K562 (cell line): Measurements from ENCODE around the gene MRPS15. TPM values are rescaled to one million over a fixed set of nuclear protein-coding genes. Genes with fewer than 3 reads are reported as not detected.

Experiments
- ARID1B ChIP-seq: fragments of 450-650 bp; IDR thresholded peaks from 2 replicates; pipeline ENCODE4 v1.6.1; 2016; ENCODE audit warnings: antibody characterized with exemption, mild to moderate bottlenecking, inconsistent platforms
- CEBPB ChIP-seq: fragments of 450-650 bp; IDR thresholded peaks from 2 replicates; pipeline ENCODE4 v1.6.1; 2016; ENCODE audit warnings: missing genetic modification characterization, missing compliant biosample characterization
- CGGBP1 ChIP-seq: fragments of 250-450 bp; sonication (Bioruptor Pico); IDR thresholded peaks from 2 replicates; pipeline ENCODE4 v1.9.0; 2021; ENCODE audit warnings: mild to moderate bottlenecking
- DPF2 ChIP-seq: fragments of 450-650 bp; IDR thresholded peaks from 2 replicates; pipeline ENCODE4 v1.6.1; 2016
- E2F8 ChIP-seq: fragments of 450-650 bp; IDR thresholded peaks from 2 replicates; pipeline ENCODE4 v1.7.1; 2018; ENCODE audit warnings: mild to moderate bottlenecking, low read depth; ENCODE audit not compliant: partially characterized antibody
- EHMT2 ChIP-seq: fragments of 450-650 bp; IDR thresholded peaks from 2 replicates; pipeline ENCODE4 v1.6.1; 2018; ENCODE audit warnings: antibody characterized with exemption
- EZH2 ChIP-seq: IDR thresholded peaks from 2 replicates; pipeline ENCODE4 v1.6.1; 2012; ENCODE audit warnings: low read depth, mild to moderate bottlenecking, inconsistent platforms, low read length, borderline replicate concordance
- FOXA3 ChIP-seq, 2 experiments: fragments of 450-650 bp in 1 of 2; sonication (generic) in 1 of 2; formaldehyde crosslinking; IDR thresholded peaks in 1 of 2; conservative IDR thresholded peaks in 1 of 2; 2 replicates each; pipeline versions ENCODE4 v1.4.0 to v1.8.0; 2020 to 2022; ENCODE audit warnings: mild to moderate bottlenecking in 2 of 2, missing genetic modification reagents in 1 of 2
- GATAD2A ChIP-seq: fragments of 450-650 bp; IDR thresholded peaks from 2 replicates; pipeline ENCODE4 v1.6.1; 2017
- HDAC8 ChIP-seq: fragments of 450-650 bp; IDR thresholded peaks from 2 replicates; pipeline ENCODE4 v1.6.1; 2016; ENCODE audit warnings: mild to moderate bottlenecking, missing genetic modification characterization, moderate library complexity, missing compliant biosample characterization
- NRF1 ChIP-seq, 2 experiments: fragments of 450-650 bp; IDR thresholded peaks in 1 of 2; conservative IDR thresholded peaks in 1 of 2; 2 replicates each; pipeline ENCODE4 v1.6.1; 2014; ENCODE audit warnings: mild to moderate bottlenecking in 2 of 2
- SMAD1 ChIP-seq: fragments of 150-350 bp; IDR thresholded peaks from 2 replicates; pipeline ENCODE4 v1.6.1; 2014; ENCODE audit warnings: low read length, low read depth; ENCODE audit not compliant: partially characterized antibody
- SPI1 ChIP-seq: IDR thresholded peaks from 2 replicates; pipeline ENCODE4 v1.6.1; 2011; ENCODE audit warnings: low read depth, low read length, control low read depth, borderline replicate concordance
- TAF9B ChIP-seq: fragments of 450-650 bp; IDR thresholded peaks from 2 replicates; pipeline ENCODE4 v1.6.1; 2018; ENCODE audit warnings: mild to moderate bottlenecking; ENCODE audit not compliant: partially characterized antibody
- ZBTB8A ChIP-seq: fragments of 450-650 bp; IDR thresholded peaks from 2 replicates; pipeline ENCODE4 v1.6.1; 2018; ENCODE audit warnings: mild to moderate bottlenecking, moderate library complexity; ENCODE audit not compliant: partially characterized antibody
- ZC3H4 ChIP-seq: sonication (generic); formaldehyde crosslinking; IDR thresholded peaks from 2 replicates; pipeline ENCODE4 v1.9.0; 2021; ENCODE audit warnings: missing genetic modification reagents, borderline replicate concordance
- ZFP36 ChIP-seq: fragments of 150-350 bp; IDR thresholded peaks from 2 replicates; pipeline ENCODE4 v1.6.1; 2018; ENCODE audit warnings: low read length, low read depth; ENCODE audit not compliant: partially characterized antibody
- ZFP91 ChIP-seq: sonication (generic); formaldehyde crosslinking; IDR thresholded peaks from 2 replicates; pipeline ENCODE4 v1.8.0; 2022; ENCODE audit warnings: mild to moderate bottlenecking, missing genetic modification reagents
- ZNF263 ChIP-seq: sonication (generic); formaldehyde crosslinking; IDR thresholded peaks from 2 replicates; pipeline ENCODE4 v1.8.0; 2022; ENCODE audit warnings: mild to moderate bottlenecking, missing genetic modification reagents, borderline replicate concordance
- ZNF3 ChIP-seq: fragments of 250-450 bp; sonication (Bioruptor Pico); IDR thresholded peaks from 2 replicates; pipeline ENCODE4 v1.5.0; 2021; ENCODE audit warnings: mild to moderate bottlenecking, moderate library complexity
- polyA plus RNA-seq, 8 experiments: library from polyadenylated mRNA; depleted of rRNA in 4 of 8; stranded (reverse) in 5 of 8; unstranded in 3 of 8; fragments of >200 nt; fragmentation: Nextera tagmentation in 2 of 8; fragmentation: Illumina TruSeq in 1 of 8; extraction: Ambion mirVana in 2 of 8; extraction: Trizol in 1 of 8; gene quantifications; 2 replicates each; pipeline versions ENCODE4 v1.2.1 to v1.2.3, GENCODE V29; 2011 to 2014; ENCODE audit warnings: inconsistent platforms in 1 of 8, missing spikeins in 1 of 8
- total RNA-seq, 7 experiments: library from RNA; depleted of rRNA in 6 of 7; stranded (reverse); fragments of >200 nt in 6 of 7; fragmentation: Illumina TruSeq in 2 of 7; extraction: Trizol in 2 of 7; gene quantifications; 2 replicates each; pipeline versions ENCODE4 v1.2.1 to v1.2.3, GENCODE V29; 2011 to 2021; ENCODE audit warnings: low replicate concordance in 1 of 7

Gene MRPS15
- total and polyA plus RNA-seq, 9 of the 15 experiments (the other 6 are each of a cell fraction or from before 2014, with no cell fraction given), result 62.9 to 286 (median 149) TPM

GRCh38 chr1:36448530-36449056, 15.6 kb downstream of the MRPS15 start (continued):
- TF ChIP-seq ZFP91 (CRISPR knock-in tag) (no peak), CEBPB (tag) (peak; percentile 88), GATAD2A (no peak), SPI1 (peak; percentile 57; the same call in 1 of the 2 replicates), E2F8 (no peak), HDAC8 (no peak), DPF2 (peak; percentile 67), SMAD1 (no peak), ARID1B (0 out of 2 replicates have a peak, but pooled peaks have one; percentile 41), CGGBP1 (CRISPR knock-in tag) (no peak), ZC3H4 (CRISPR knock-in tag) (no peak), ZNF3 (CRISPR knock-in tag) (no peak), TAF9B (no peak), EHMT2 (0 out of 2 replicates have a peak, but pooled peaks have one; percentile 40), NRF1 (conservative IDR thresholded peaks at IDR 0.05 in 1 of 2, IDR thresholded peaks at IDR 0.05 in 1 of 2) (peak in 1 of 2 experiments; percentile 31; a peak in 1 of 4 replicates), ZFP36 (no peak), FOXA3 (CRISPR knock-in tag; conservative IDR thresholded peaks at IDR 0.05 in 1 of 2, IDR thresholded peaks at IDR 0.05 in 1 of 2) (0 out of 4 replicates have a peak, but pooled peaks of 1 of the 2 experiments have one; percentile 41), ZNF263 (peak; percentile 89), EZH2 (no peak), ZBTB8A (no peak)
